ENCODE data around the gene TPPP.
"Not testable (repeated sequence)": the region's sequence is repeated elsewhere in the genome, so short reads cannot be mapped to it uniquely, and the experiment has no call there.

The TPPP gene

GRCh38 chr5:694042-694431, 885 bp upstream of the TPPP start:
- DNase-seq (ENCODE audit: low read depth in 2 of 2, low spot score in 1 of 2) = not testable (repeated sequence)

- not testable (repeated sequence) for DNase-seq (ENCODE audit: low read depth in 2 of 2, low spot score in 1 of 2)
Measured at GRCh38 chr5:692529-693041, 567 bp downstream of the TPPP start.

- no peak for DNase-seq (ENCODE audit: low read depth in 2 of 2, low spot score in 1 of 2)
Measured at GRCh38 chr5:691817-692528, 1.2 kb downstream of the TPPP start.

- DNase-seq (ENCODE audit: low read depth in 2 of 2, low spot score in 1 of 2) = not testable (repeated sequence)
Measured at GRCh38 chr5:691049-691448, 2.1 kb downstream of the TPPP start.

GRCh38 chr5:690293-690692, 2.9 kb downstream of the TPPP start:
- not testable (repeated sequence) for DNase-seq (ENCODE audit: low read depth in 2 of 2, low spot score in 1 of 2)

- DNase-seq (ENCODE audit: low read depth in 2 of 2, low spot score in 1 of 2) = not testable (repeated sequence)
Measured at GRCh38 chr5:688348-689010, 4.7 kb downstream of the TPPP start.

GRCh38 chr5:686936-687335, 6.2 kb downstream of the TPPP start:
- not testable (repeated sequence) for DNase-seq (ENCODE audit: low read depth in 2 of 2, low spot score in 1 of 2)

- DNase-seq (ENCODE audit: low read depth in 2 of 2, low spot score in 1 of 2) = not testable (repeated sequence)
Measured at GRCh38 chr5:686172-686523, 7.0 kb downstream of the TPPP start.

GRCh38 chr5:685262-686171, 7.6 kb downstream of the TPPP start:
- DNase-seq (ENCODE audit: low read depth in 2 of 2, low spot score in 1 of 2) = no peak

- no peak for DNase-seq (ENCODE audit: low read depth in 2 of 2, low spot score in 1 of 2)
Measured at GRCh38 chr5:684751-685216, 8.4 kb downstream of the TPPP start.

- no peak for DNase-seq (ENCODE audit: low read depth in 2 of 2, low spot score in 1 of 2)
Measured at GRCh38 chr5:683551-684481, 9.3 kb downstream of the TPPP start.

GRCh38 chr5:682651-683358, 10.3 kb downstream of the TPPP start:
- not testable (repeated sequence) for DNase-seq (ENCODE audit: low read depth in 2 of 2, low spot score in 1 of 2)

- not testable (repeated sequence) for DNase-seq (ENCODE audit: low read depth in 2 of 2, low spot score in 1 of 2)
Measured at GRCh38 chr5:682216-682615, 10.9 kb downstream of the TPPP start.

GRCh38 chr5:681317-682191, 11.6 kb downstream of the TPPP start:
- DNase-seq (ENCODE audit: low read depth in 2 of 2, low spot score in 1 of 2) = not testable (repeated sequence)

GRCh38 chr5:680836-681235, 12.3 kb downstream of the TPPP start:
- not testable (repeated sequence) for DNase-seq (ENCODE audit: low read depth in 2 of 2, low spot score in 1 of 2)

GRCh38 chr5:680118-680795, 12.9 kb downstream of the TPPP start:
- DNase-seq (ENCODE audit: low read depth in 2 of 2, low spot score in 1 of 2) = not testable (repeated sequence)

GRCh38 chr5:679166-679895, 13.8 kb downstream of the TPPP start:
- DNase-seq (ENCODE audit: low read depth in 2 of 2, low spot score in 1 of 2) = not testable (repeated sequence)
